COR-L47 (cell line): Measurements from ENCODE around the gene KRT71.

Source experiments
- DNase-seq: peaks from one replicate; lab custom pipeline; 2025; lab: John Stamatoyannopoulos, UW

Gene KRT71

GRCh38 chr12:52537101-52537500 is 15.8 kb downstream of the KRT71 start:
- DNase-seq: no peak

- DNase-seq: no peak
Measured at GRCh38 chr12:52535574-52535973, 17.4 kb downstream of the KRT71 start.

- no peak for DNase-seq
Measured at GRCh38 chr12:52534482-52534881, 18.5 kb downstream of the KRT71 start.

GRCh38 chr12:52533686-52534470 is 19.1 kb downstream of the KRT71 start:
- DNase-seq: no peak

- no peak for DNase-seq
Measured at GRCh38 chr12:52532636-52533035, 20.3 kb downstream of the KRT71 start.

GRCh38 chr12:52531566-52532300 is 21.2 kb downstream of the KRT71 start:
- no peak for DNase-seq

GRCh38 chr12:52530905-52531304 is 22.0 kb downstream of the KRT71 start:
- no peak for DNase-seq

- no peak for DNase-seq
Measured at GRCh38 chr12:52530366-52530765, 22.6 kb downstream of the KRT71 start.

GRCh38 chr12:52529846-52530245 is 23.1 kb downstream of the KRT71 start:
- no peak for DNase-seq

GRCh38 chr12:52529417-52529816 is 23.5 kb downstream of the KRT71 start:
- DNase-seq: no peak

- no peak for DNase-seq
Measured at GRCh38 chr12:52528641-52529143, 24.3 kb downstream of the KRT71 start.

GRCh38 chr12:52527121-52527800 is 25.7 kb downstream of the KRT71 start:
- DNase-seq: no peak

- DNase-seq: no peak
Measured at GRCh38 chr12:52526511-52526951, 26.4 kb downstream of the KRT71 start.

- no peak for DNase-seq
Measured at GRCh38 chr12:52525661-52526499, 27.1 kb downstream of the KRT71 start.

GRCh38 chr12:52524898-52525591 is 27.9 kb downstream of the KRT71 start:
- no peak for DNase-seq

- DNase-seq: no peak
Measured at GRCh38 chr12:52524241-52524897, 28.6 kb downstream of the KRT71 start.

GRCh38 chr12:52523824-52524223 is 29.1 kb downstream of the KRT71 start:
- no peak for DNase-seq

GRCh38 chr12:52522346-52523011 is 30.5 kb downstream of the KRT71 start:
- peak; percentile 49 for DNase-seq

- no peak for DNase-seq
Measured at GRCh38 chr12:52521568-52522266, 31.2 kb downstream of the KRT71 start.
